HAP-1 (cell line): ENCODE data around the gene ACSL1.

Experiments
- DNase-seq, 2 experiments: peaks; one replicate each; pipeline ENCODE4 v3.0.0-alpha.2; 2016 to 2020; ENCODE audit warnings: low spot score in 2 of 2
- H3K27me3 ChIP-seq: fragments of 250-450 bp; sonication (Bioruptor Pico); 2 replicates; pipeline ENCODE4 v1.5.1; 2020; ENCODE audit warnings: low read depth, mild to moderate bottlenecking, moderate library complexity
- H3K36me3 ChIP-seq: fragments of 250-450 bp; sonication (Bioruptor Pico); replicated peaks from 2 replicates; pipeline ENCODE4 v1.5.1; 2020; ENCODE audit warnings: mild to moderate bottlenecking
- H3K4me1 ChIP-seq: fragments of 250-450 bp; sonication (Bioruptor Pico); 2 replicates; pipeline ENCODE4 v1.5.1; 2020; ENCODE audit warnings: mild to moderate bottlenecking
- H3K4me3 ChIP-seq: fragments of 250-450 bp; sonication (Bioruptor Pico); 2 replicates; pipeline ENCODE4 v1.5.1; 2020; ENCODE audit warnings: mild to moderate bottlenecking, moderate library complexity
- H3K9me3 ChIP-seq: fragments of 250-450 bp; sonication (Bioruptor Pico); 2 replicates; pipeline ENCODE4 v1.5.1; 2020; ENCODE audit warnings: mild to moderate bottlenecking, moderate library complexity
- in situ Hi-C: fragments of 300-500 bp; cut with MboI; formaldehyde crosslinking; loops from 3 replicates; pipeline ENCODE4 v1.14.3; 2020; ENCODE audit warnings: low sequenced_read_pairs, inconsistent platforms, mixed read lengths

Gene ACSL1

GRCh38 chr4:184826691-184827270 is 1.0 kb upstream of the ACSL1 start:
- no peak for DNase-seq

GRCh38 chr4:184825141-184825895 is 450 bp downstream of the ACSL1 start:
- no peaks in the 10 kb centered on the region for H3K27me3 ChIP-seq
- DNase-seq = peak in 1 of 2 experiments; percentile 47
- H3K36me3 ChIP-seq = no peaks in the 10 kb centered on the region
- in situ Hi-C loops = no loop called here
- H3K9me3 ChIP-seq = no peaks in the 10 kb centered on the region
- H3K4me3 ChIP-seq = peak overlapping the region; percentile 39
- H3K4me1 ChIP-seq = peaks cover 10% of the 10 kb centered on the region; the same call in 1 of the 2 replicates

More at GRCh38 chr4:184826691-184827270, 1.0 kb upstream of the ACSL1 start:
- in situ Hi-C loops = no loop called here
- Histone ChIP-seq H3K4me1 (peaks cover 10% of the 10 kb centered on the region; the same call in 1 of the 2 replicates), H3K36me3 (no peaks in the 10 kb centered on the region), H3K9me3 (no peaks in the 10 kb centered on the region), H3K4me3 (peak overlapping the region; percentile 39), H3K27me3 (no peaks in the 10 kb centered on the region)

GRCh38 chr4:184824776-184825084 is 1.0 kb downstream of the ACSL1 start:
- in situ Hi-C loops = no loop called here
- Histone ChIP-seq H3K4me1 (peaks cover 10% of the 10 kb centered on the region; the same call in 1 of the 2 replicates), H3K36me3 (no peaks in the 10 kb centered on the region), H3K4me3 (peak overlapping the region; percentile 39), H3K27me3 (no peaks in the 10 kb centered on the region), H3K9me3 (no peaks in the 10 kb centered on the region)
- no peak for DNase-seq

- Histone ChIP-seq H3K27me3 (no peaks in the 10 kb centered on the region), H3K36me3 (no peaks in the 10 kb centered on the region), H3K9me3 (no peaks in the 10 kb centered on the region), H3K4me1 (peaks cover 10% of the 10 kb centered on the region; the same call in 1 of the 2 replicates), H3K4me3 (peak overlapping the region; percentile 39)
- in situ Hi-C loops = no loop called here
- DNase-seq = no peak
Observed at GRCh38 chr4:184824081-184824775, 1.5 kb downstream of the ACSL1 start.

GRCh38 chr4:184823014-184823413 is 2.8 kb downstream of the ACSL1 start:
- Histone ChIP-seq H3K9me3 (no peaks in the 10 kb centered on the region), H3K4me1 (peaks cover 10% of the 10 kb centered on the region; the same call in 1 of the 2 replicates), H3K27me3 (no peaks in the 10 kb centered on the region), H3K4me3 (no peak overlapping the region), H3K36me3 (no peaks in the 10 kb centered on the region)
- in situ Hi-C loops = no loop called here
- no peak for DNase-seq

- Histone ChIP-seq H3K4me1 (peaks cover 10% of the 10 kb centered on the region; the same call in 1 of the 2 replicates), H3K4me3 (no peak overlapping the region), H3K36me3 (no peaks in the 10 kb centered on the region), H3K27me3 (no peaks in the 10 kb centered on the region), H3K9me3 (no peaks in the 10 kb centered on the region)
- in situ Hi-C loops = no loop called here
- DNase-seq = no peak
Observed at GRCh38 chr4:184822356-184822755, 3.4 kb downstream of the ACSL1 start.

GRCh38 chr4:184821242-184821641 is 4.5 kb downstream of the ACSL1 start:
- Histone ChIP-seq H3K27me3 (no peaks in the 10 kb centered on the region), H3K4me3 (no peak overlapping the region), H3K9me3 (no peaks in the 10 kb centered on the region), H3K4me1 (peaks cover 12% of the 10 kb centered on the region; the same call in 1 of the 2 replicates), H3K36me3 (no peaks in the 10 kb centered on the region)
- in situ Hi-C loops = no loop called here
- DNase-seq = no peak

GRCh38 chr4:184819786-184820185 is 6.0 kb downstream of the ACSL1 start:
- no peak for DNase-seq
- no peak overlapping the region for H3K4me3 ChIP-seq
- in situ Hi-C loops = no loop called here
- peaks cover 12% of the 10 kb centered on the region; the same call in 1 of the 2 replicates for H3K4me1 ChIP-seq
- no peaks in the 10 kb centered on the region for H3K36me3 ChIP-seq
- H3K9me3 ChIP-seq = no peaks in the 10 kb centered on the region
- H3K27me3 ChIP-seq = no peaks in the 10 kb centered on the region

- H3K27me3 ChIP-seq = no peaks in the 10 kb centered on the region
- H3K36me3 ChIP-seq = no peaks in the 10 kb centered on the region
- H3K4me1 ChIP-seq = 0 out of 2 replicates have a peak, but pooled peaks cover 2% of the 10 kb centered on the region
- H3K4me3 ChIP-seq = no peak overlapping the region
- no peaks in the 10 kb centered on the region for H3K9me3 ChIP-seq
- in situ Hi-C loops = no loop called here
- DNase-seq = no peak
Observed at GRCh38 chr4:184818216-184818564, 7.6 kb downstream of the ACSL1 start.

GRCh38 chr4:184817494-184818215 is 8.1 kb downstream of the ACSL1 start:
- no peaks in the 10 kb centered on the region for H3K36me3 ChIP-seq
- H3K4me1 ChIP-seq = 0 out of 2 replicates have a peak, but pooled peaks cover 2% of the 10 kb centered on the region
- no peaks in the 10 kb centered on the region for H3K27me3 ChIP-seq
- no peaks in the 10 kb centered on the region for H3K9me3 ChIP-seq
- no peak for DNase-seq
- in situ Hi-C loops = no loop called here
- H3K4me3 ChIP-seq = no peak overlapping the region

- Histone ChIP-seq H3K4me1 (0 out of 2 replicates have a peak, but pooled peaks cover 2% of the 10 kb centered on the region), H3K36me3 (no peaks in the 10 kb centered on the region), H3K9me3 (no peaks in the 10 kb centered on the region), H3K4me3 (no peak overlapping the region), H3K27me3 (no peaks in the 10 kb centered on the region)
- DNase-seq = no peak
- in situ Hi-C loops = no loop called here
Observed at GRCh38 chr4:184816962-184817361, 8.8 kb downstream of the ACSL1 start.

- no peaks in the 10 kb centered on the region for H3K9me3 ChIP-seq
- DNase-seq = peak in 1 of 2 experiments; percentile 36
- H3K27me3 ChIP-seq = no peaks in the 10 kb centered on the region
- in situ Hi-C loops = no loop called here
- H3K36me3 ChIP-seq = no peaks in the 10 kb centered on the region
- no peak overlapping the region for H3K4me3 ChIP-seq
- H3K4me1 ChIP-seq = 0 out of 2 replicates have a peak, but pooled peaks cover 2% of the 10 kb centered on the region
Observed at GRCh38 chr4:184815046-184815877, 10.5 kb downstream of the ACSL1 start.

GRCh38 chr4:184814686-184815045 is 11.1 kb downstream of the ACSL1 start:
- in situ Hi-C loops = no loop called here
- Histone ChIP-seq H3K27me3 (no peaks in the 10 kb centered on the region), H3K36me3 (no peaks in the 10 kb centered on the region), H3K9me3 (no peaks in the 10 kb centered on the region), H3K4me3 (no peak overlapping the region), H3K4me1 (0 out of 2 replicates have a peak, but pooled peaks cover 2% of the 10 kb centered on the region)
- DNase-seq = no peak
